ENCODE measurements around the gene THSD4. TPM values are rescaled to one million over a fixed set of nuclear protein-coding genes. Genes with fewer than 3 reads are reported as not detected.
A peak's percentile ranks its signal among the peaks of the same experiment; 100 is the strongest.

The THSD4 gene
- total and polyA plus RNA-seq, 2 donors (not counting 1 experiment from before 2014, with no cell fraction given), result 43.1 to 95.5 TPM

- Histone ChIP-seq H3K4me3 (replicated peaks in 1 of 4; ENCODE audit: control extremely low read depth in 1 of 4, insufficient read depth in 1 of 4, low read depth in 3 of 4, low read length in 4 of 4) (no peak overlapping the region), H3K27me3 (ENCODE audit: control insufficient read depth, insufficient read depth, low read length) (no peaks in the 10 kb centered on the region), H4K20me1 (ENCODE audit: control insufficient read depth, extremely low read depth, insufficient read depth, low read length) (no peaks in the 10 kb centered on the region), H2AFZ (ENCODE audit: low read length) (no peak overlapping the region), H3K79me2 (ENCODE audit: control insufficient read depth, insufficient read depth, low read length) (no peaks in the 10 kb centered on the region), H3K27ac (ENCODE audit: insufficient read depth, low read length) (no peak overlapping the region), H3K9me3 (ENCODE audit: control insufficient read depth, insufficient read depth, low read depth, low read length) (no peaks in the 10 kb centered on the region), H3K4me2 (ENCODE audit: extremely low read depth, insufficient read depth, low read length) (no peak overlapping the region), H3K9ac (ENCODE audit: insufficient read depth, low read length) (no peak overlapping the region), H3K4me1 (ENCODE audit: control insufficient read depth, extremely low read depth, insufficient read depth, low read length) (no peaks in the 10 kb centered on the region), H3K36me3 (ENCODE audit: control insufficient read depth, insufficient read depth, low read length) (no peaks in the 10 kb centered on the region)
- TF ChIP-seq CTCF (conservative IDR thresholded peaks at IDR 0.05 in 1 of 2, IDR thresholded peaks at IDR 0.05 in 1 of 2; ENCODE audit: low read depth in 1 of 2, low read length in 2 of 2) (no peak), EZH2 (IDR thresholded peaks at IDR 0.05; ENCODE audit: low read length, missing control alignments) (no peak)
- no peak for DNase-seq (ENCODE audit: low read depth in 2 of 2)
These were observed 667.3 kb downstream of the THSD4 start for GRCh38 chr15:71782422-71783165.

- Histone ChIP-seq H3K4me3 (replicated peaks in 1 of 4; ENCODE audit: control extremely low read depth in 1 of 4, insufficient read depth in 1 of 4, low read depth in 3 of 4, low read length in 4 of 4) (no peak overlapping the region), H3K4me1 (ENCODE audit: control insufficient read depth, extremely low read depth, insufficient read depth, low read length) (no peaks in the 10 kb centered on the region), H3K4me2 (ENCODE audit: extremely low read depth, insufficient read depth, low read length) (no peak overlapping the region), H3K9me3 (ENCODE audit: control insufficient read depth, insufficient read depth, low read depth, low read length) (no peaks in the 10 kb centered on the region), H4K20me1 (ENCODE audit: control insufficient read depth, extremely low read depth, insufficient read depth, low read length) (no peaks in the 10 kb centered on the region), H3K36me3 (ENCODE audit: control insufficient read depth, insufficient read depth, low read length) (no peaks in the 10 kb centered on the region), H2AFZ (ENCODE audit: low read length) (no peak overlapping the region), H3K27me3 (ENCODE audit: control insufficient read depth, insufficient read depth, low read length) (no peaks in the 10 kb centered on the region), H3K79me2 (ENCODE audit: control insufficient read depth, insufficient read depth, low read length) (no peaks in the 10 kb centered on the region), H3K9ac (ENCODE audit: insufficient read depth, low read length) (no peak overlapping the region), H3K27ac (ENCODE audit: insufficient read depth, low read length) (no peak overlapping the region)
- TF ChIP-seq CTCF (conservative IDR thresholded peaks at IDR 0.05 in 1 of 2, IDR thresholded peaks at IDR 0.05 in 1 of 2; ENCODE audit: low read depth in 1 of 2, low read length in 2 of 2), result peak; percentile 12 to 26
- TF ChIP-seq EZH2 (IDR thresholded peaks at IDR 0.05; ENCODE audit: low read length, missing control alignments), result no peak
- DNase-seq (ENCODE audit: low read depth in 2 of 2), result no peak
These were observed 669.4 kb downstream of the THSD4 start for GRCh38 chr15:71784719-71785118.

GRCh38 chr15:71785996-71786395 lies 670.7 kb downstream of the THSD4 start:
- no peaks in the 10 kb centered on the region for H3K27me3 ChIP-seq (ENCODE audit: control insufficient read depth, insufficient read depth, low read length)
- H2AFZ ChIP-seq (ENCODE audit: low read length), result no peak overlapping the region
- DNase-seq (ENCODE audit: low read depth in 2 of 2), result no peak
- H4K20me1 ChIP-seq (ENCODE audit: control insufficient read depth, extremely low read depth, insufficient read depth, low read length), result no peaks in the 10 kb centered on the region
- no peaks in the 10 kb centered on the region for H3K36me3 ChIP-seq (ENCODE audit: control insufficient read depth, insufficient read depth, low read length)
- H3K4me1 ChIP-seq (ENCODE audit: control insufficient read depth, extremely low read depth, insufficient read depth, low read length), result no peaks in the 10 kb centered on the region
- no peak overlapping the region for H3K27ac ChIP-seq (ENCODE audit: insufficient read depth, low read length)
- H3K9ac ChIP-seq (ENCODE audit: insufficient read depth, low read length), result no peak overlapping the region
- H3K9me3 ChIP-seq (ENCODE audit: control insufficient read depth, insufficient read depth, low read depth, low read length), result no peaks in the 10 kb centered on the region
- no peak overlapping the region for H3K4me3 ChIP-seq (replicated peaks in 1 of 4; ENCODE audit: control extremely low read depth in 1 of 4, insufficient read depth in 1 of 4, low read depth in 3 of 4, low read length in 4 of 4)
- H3K4me2 ChIP-seq (ENCODE audit: extremely low read depth, insufficient read depth, low read length), result no peak overlapping the region
- no peak for TF ChIP-seq EZH2 (IDR thresholded peaks at IDR 0.05; ENCODE audit: low read length, missing control alignments)
- no peaks in the 10 kb centered on the region for H3K79me2 ChIP-seq (ENCODE audit: control insufficient read depth, insufficient read depth, low read length)

All from fibroblast of lung (primary cell).